GM23338 (cell line): Measurements from ENCODE around the gene GAD1.

Source experiments
- EZH2 ChIP-seq: fragments of 200-600 bp; sonication (generic); IDR thresholded peaks from one replicate; pipeline ENCODE4 v1.8.0; 2017; ENCODE audit warnings: antibody characterized with exemption, mild to moderate bottlenecking, low read depth; ENCODE audit not compliant: unreplicated experiment
- EZH2phosphoT487 ChIP-seq: fragments of 200-600 bp; sonication (generic); IDR thresholded peaks from one replicate; pipeline ENCODE4 v1.8.1; 2018; ENCODE audit warnings: antibody characterized with exemption; ENCODE audit not compliant: unreplicated experiment
- POLR2AphosphoS5 ChIP-seq: IDR thresholded peaks from 2 replicates; pipeline ENCODE4 v1.6.1; 2016; ENCODE audit warnings: antibody characterized with exemption, low read depth
- TF ChIP-seq, protein P1 (sequence below): IDR thresholded peaks from one replicate; pipeline ENCODE4 v1.6.1; 2018; ENCODE audit warnings: antibody characterized with exemption; ENCODE audit not compliant: unreplicated experiment
- TF ChIP-seq, protein P2 (sequence below), 2 experiments: fragments of 200-600 bp in 1 of 2; sonication (generic) in 1 of 2; conservative IDR thresholded peaks; 2 replicates each; pipeline versions ENCODE4 v1.5.1 to v1.6.1; 2016 to 2017; ENCODE audit warnings: antibody characterized with exemption in 2 of 2, low read depth in 2 of 2, mild to moderate bottlenecking in 2 of 2, moderate library complexity in 1 of 2

DNA sequence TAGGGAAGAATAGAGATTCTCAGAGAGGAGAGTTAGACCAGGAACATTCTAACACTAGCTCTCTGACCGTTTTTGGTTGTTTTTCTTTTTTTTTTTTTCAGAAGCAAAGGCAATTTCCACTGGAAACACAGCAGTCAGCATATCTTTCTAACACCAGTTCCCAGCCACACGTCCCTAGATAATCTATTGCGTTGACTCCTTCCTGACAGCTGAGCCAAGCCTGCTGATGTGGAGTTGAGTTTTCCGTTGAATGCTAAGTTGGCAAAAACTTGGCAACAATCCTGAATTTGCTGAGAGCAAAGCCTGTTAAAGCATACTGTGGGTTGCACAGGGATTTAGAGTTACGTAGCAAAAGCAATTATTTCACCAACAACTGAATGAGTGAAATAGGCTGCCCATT lies 19.3 kb downstream of the GAD1 start:
- TF ChIP-seq, protein P1, sequence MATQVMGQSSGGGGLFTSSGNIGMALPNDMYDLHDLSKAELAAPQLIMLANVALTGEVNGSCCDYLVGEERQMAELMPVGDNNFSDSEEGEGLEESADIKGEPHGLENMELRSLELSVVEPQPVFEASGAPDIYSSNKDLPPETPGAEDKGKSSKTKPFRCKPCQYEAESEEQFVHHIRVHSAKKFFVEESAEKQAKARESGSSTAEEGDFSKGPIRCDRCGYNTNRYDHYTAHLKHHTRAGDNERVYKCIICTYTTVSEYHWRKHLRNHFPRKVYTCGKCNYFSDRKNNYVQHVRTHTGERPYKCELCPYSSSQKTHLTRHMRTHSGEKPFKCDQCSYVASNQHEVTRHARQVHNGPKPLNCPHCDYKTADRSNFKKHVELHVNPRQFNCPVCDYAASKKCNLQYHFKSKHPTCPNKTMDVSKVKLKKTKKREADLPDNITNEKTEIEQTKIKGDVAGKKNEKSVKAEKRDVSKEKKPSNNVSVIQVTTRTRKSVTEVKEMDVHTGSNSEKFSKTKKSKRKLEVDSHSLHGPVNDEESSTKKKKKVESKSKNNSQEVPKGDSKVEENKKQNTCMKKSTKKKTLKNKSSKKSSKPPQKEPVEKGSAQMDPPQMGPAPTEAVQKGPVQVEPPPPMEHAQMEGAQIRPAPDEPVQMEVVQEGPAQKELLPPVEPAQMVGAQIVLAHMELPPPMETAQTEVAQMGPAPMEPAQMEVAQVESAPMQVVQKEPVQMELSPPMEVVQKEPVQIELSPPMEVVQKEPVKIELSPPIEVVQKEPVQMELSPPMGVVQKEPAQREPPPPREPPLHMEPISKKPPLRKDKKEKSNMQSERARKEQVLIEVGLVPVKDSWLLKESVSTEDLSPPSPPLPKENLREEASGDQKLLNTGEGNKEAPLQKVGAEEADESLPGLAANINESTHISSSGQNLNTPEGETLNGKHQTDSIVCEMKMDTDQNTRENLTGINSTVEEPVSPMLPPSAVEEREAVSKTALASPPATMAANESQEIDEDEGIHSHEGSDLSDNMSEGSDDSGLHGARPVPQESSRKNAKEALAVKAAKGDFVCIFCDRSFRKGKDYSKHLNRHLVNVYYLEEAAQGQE, result no peak
- no peak for TF ChIP-seq POLR2AphosphoS5
- TF ChIP-seq, protein P2, sequence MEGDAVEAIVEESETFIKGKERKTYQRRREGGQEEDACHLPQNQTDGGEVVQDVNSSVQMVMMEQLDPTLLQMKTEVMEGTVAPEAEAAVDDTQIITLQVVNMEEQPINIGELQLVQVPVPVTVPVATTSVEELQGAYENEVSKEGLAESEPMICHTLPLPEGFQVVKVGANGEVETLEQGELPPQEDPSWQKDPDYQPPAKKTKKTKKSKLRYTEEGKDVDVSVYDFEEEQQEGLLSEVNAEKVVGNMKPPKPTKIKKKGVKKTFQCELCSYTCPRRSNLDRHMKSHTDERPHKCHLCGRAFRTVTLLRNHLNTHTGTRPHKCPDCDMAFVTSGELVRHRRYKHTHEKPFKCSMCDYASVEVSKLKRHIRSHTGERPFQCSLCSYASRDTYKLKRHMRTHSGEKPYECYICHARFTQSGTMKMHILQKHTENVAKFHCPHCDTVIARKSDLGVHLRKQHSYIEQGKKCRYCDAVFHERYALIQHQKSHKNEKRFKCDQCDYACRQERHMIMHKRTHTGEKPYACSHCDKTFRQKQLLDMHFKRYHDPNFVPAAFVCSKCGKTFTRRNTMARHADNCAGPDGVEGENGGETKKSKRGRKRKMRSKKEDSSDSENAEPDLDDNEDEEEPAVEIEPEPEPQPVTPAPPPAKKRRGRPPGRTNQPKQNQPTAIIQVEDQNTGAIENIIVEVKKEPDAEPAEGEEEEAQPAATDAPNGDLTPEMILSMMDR (conservative IDR thresholded peaks at IDR 0.05; ENCODE audit: low read depth in 2 of 2), result no peak
- no peak for TF ChIP-seq EZH2
- no peak for TF ChIP-seq EZH2phosphoT487
